Peyer's patch (tissue), 4 donors: ENCODE data around the gene MRPL50.

Experiments
- CTCF ChIP-seq, 6 experiments: fragments of 450-650 bp in 4 of 6; fragments of 200-600 bp in 2 of 6; sonication (generic) in 1 of 6; IDR thresholded peaks; one replicate each; pipeline ENCODE4 v1.5.1; 2017 to 2019; ENCODE audit warnings: antibody characterized with exemption in 6 of 6, mild to moderate bottlenecking in 3 of 6, moderate library complexity in 1 of 6
- POLR2A ChIP-seq, 2 donors: fragments of 450-650 bp; IDR thresholded peaks; one replicate each; pipeline ENCODE4 v1.5.1; 2017; ENCODE audit warnings: antibody characterized with exemption in 2 of 2, mild to moderate bottlenecking in 2 of 2, moderate library complexity in 2 of 2

- TF ChIP-seq CTCF (IDR thresholded peaks at IDR 0.05) = no peak
- peak; percentile 63 to 83 for TF ChIP-seq POLR2A (IDR thresholded peaks at IDR 0.05)
Observed at GRCh38 chr9:101442318-101442717, 43.9 kb upstream of the MRPL50 start.
